GM10248 (cell line): ENCODE measurements around the gene FAM72B.
"Not testable (repeated sequence)": the region's sequence is repeated elsewhere in the genome, so short reads cannot be mapped to it uniquely, and the experiment has no call there.

ENCODE experiments used
- CTCF ChIA-PET: fragments of 300-600 bp; sonication (Branson Sonifier 250); formaldehyde crosslinking; extraction: SDS; loops from one replicate; lab custom pipeline; 2021; ENCODE audit warnings: antibody characterized with exemption; lab: Yijun Ruan, JAX
- POLR2A ChIA-PET: fragments of 350-650 bp; sonication (Branson Sonifier 250); formaldehyde crosslinking; extraction: SDS; loops from one replicate; lab custom pipeline; 2020; ENCODE audit warnings: antibody characterized with exemption; lab: Yijun Ruan, JAX
- DNase-seq: peaks from one replicate; pipeline ENCODE4 v3.0.0; 2012; ENCODE audit errors: extremely low spot score

The FAM72B gene

GRCh38 chr1:121161199-121161901, 22.8 kb downstream of the FAM72B start:
- POLR2A ChIA-PET, DNase-seq, CTCF ChIA-PET: not testable (repeated sequence)

GRCh38 chr1:121160118-121160517, 24.0 kb downstream of the FAM72B start:
- DNase-seq, CTCF ChIA-PET, POLR2A ChIA-PET: not testable (repeated sequence)

GRCh38 chr1:121157609-121158008, 26.5 kb downstream of the FAM72B start:
- POLR2A ChIA-PET, result not testable (repeated sequence)

GRCh38 chr1:121156958-121157603, 27.1 kb downstream of the FAM72B start:
- CTCF ChIA-PET, DNase-seq, POLR2A ChIA-PET: not testable (repeated sequence)

More at GRCh38 chr1:121157609-121158008, 26.5 kb downstream of the FAM72B start:
- DNase-seq, CTCF ChIA-PET: not testable (repeated sequence)

- POLR2A ChIA-PET, DNase-seq, CTCF ChIA-PET: not testable (repeated sequence)
Measured at GRCh38 chr1:121155671-121156358, 28.3 kb downstream of the FAM72B start.

- CTCF ChIA-PET, DNase-seq, POLR2A ChIA-PET: not testable (repeated sequence)
Measured at GRCh38 chr1:121154811-121155210, 29.3 kb downstream of the FAM72B start.

- CTCF ChIA-PET, DNase-seq, POLR2A ChIA-PET: not testable (repeated sequence)
Measured at GRCh38 chr1:121152788-121153187, 31.4 kb downstream of the FAM72B start.

- DNase-seq, POLR2A ChIA-PET, CTCF ChIA-PET: not testable (repeated sequence)
Measured at GRCh38 chr1:121151294-121151693, 32.8 kb downstream of the FAM72B start.

GRCh38 chr1:121148489-121149190, 35.5 kb downstream of the FAM72B start:
- DNase-seq, POLR2A ChIA-PET, CTCF ChIA-PET: not testable (repeated sequence)

- CTCF ChIA-PET, DNase-seq: not testable (repeated sequence)
Measured at GRCh38 chr1:121140393-121140792, 43.7 kb downstream of the FAM72B start.

GRCh38 chr1:121131494-121131893, 52.6 kb downstream of the FAM72B start:
- CTCF ChIA-PET, POLR2A ChIA-PET, DNase-seq: not testable (repeated sequence)

More at GRCh38 chr1:121140393-121140792, 43.7 kb downstream of the FAM72B start:
- POLR2A ChIA-PET, result not testable (repeated sequence)

- DNase-seq, CTCF ChIA-PET: not testable (repeated sequence)
Measured at GRCh38 chr1:121118480-121118824, 65.7 kb downstream of the FAM72B start.

More at GRCh38 chr1:121118480-121118824, 65.7 kb downstream of the FAM72B start:
- POLR2A ChIA-PET, result not testable (repeated sequence)
